PC-9 (cell line): ENCODE measurements around the gene MGAT3. TPM values are rescaled to one million over a fixed set of nuclear protein-coding genes. Genes with fewer than 3 reads are reported as not detected.

Experiments used
- BruUV-seq: library from RNA; stranded (reverse); fragments of 400-500 nt; replicated peaks from 2 replicates; lab custom pipeline; 2021; lab: Mats Ljungman, UMichigan
- CTCF ChIA-PET: fragments of 300-600 bp; sonication (Branson Sonifier 250); formaldehyde crosslinking; loops from one replicate; lab custom pipeline; 2022; ENCODE audit warnings: antibody characterized with exemption; lab: Charles Lee
- POLR2A ChIA-PET: fragments of 300-600 bp; sonication (Branson Sonifier 250); formaldehyde crosslinking; loops from one replicate; lab custom pipeline; 2022; ENCODE audit warnings: antibody characterized with exemption; ENCODE audit not compliant: unreplicated experiment; lab: Charles Lee
- DNase-seq, 2 experiments: peaks; one replicate each; pipeline versions ENCODE4 v3.0.0 to v3.0.0-alpha.2; 2015 to 2022; ENCODE audit warnings: mixed read lengths in 1 of 2
- H2AFZ ChIP-seq: fragments of 200-600 bp; sonication (generic); 2 replicates; pipeline ENCODE4 v1.8.1; 2017; ENCODE audit warnings: antibody characterized with exemption
- H3F3A ChIP-seq: fragments of 200-600 bp; sonication (generic); 2 replicates; pipeline ENCODE4 v1.8.1; 2017; ENCODE audit warnings: antibody characterized with exemption, mild to moderate bottlenecking, low read depth; ENCODE audit not compliant: insufficient read depth
- H3K27ac ChIP-seq: fragments of 200-600 bp; sonication (generic); 2 replicates; pipeline ENCODE4 v1.6.1; 2016; ENCODE audit warnings: mixed run types
- H3K27me3 ChIP-seq: fragments of 200-600 bp; sonication (generic); 2 replicates; pipeline ENCODE4 v1.6.1; 2016; ENCODE audit warnings: low read depth, mixed run types; ENCODE audit not compliant: insufficient read depth
- H3K36me3 ChIP-seq: fragments of 200-600 bp; sonication (generic); 2 replicates; pipeline ENCODE4 v1.6.1; 2016; ENCODE audit warnings: low read depth, mixed run types
- H3K4me1 ChIP-seq: fragments of 200-600 bp; sonication (generic); replicated peaks from 2 replicates; pipeline ENCODE4 v1.6.1; 2016; ENCODE audit warnings: mixed run types; ENCODE audit not compliant: insufficient read depth
- H3K4me2 ChIP-seq: fragments of 200-600 bp; sonication (generic); 2 replicates; pipeline ENCODE4 v1.6.1; 2017; ENCODE audit warnings: mixed run types
- H3K4me3 ChIP-seq: fragments of 200-600 bp; sonication (generic); 2 replicates; pipeline ENCODE4 v1.6.1; 2016; ENCODE audit warnings: mixed run types
- H3K79me2 ChIP-seq: fragments of 200-600 bp; sonication (generic); 2 replicates; pipeline ENCODE4 v1.6.1; 2017; ENCODE audit warnings: low read depth, mixed run types
- H3K9me2 ChIP-seq: fragments of 200-600 bp; sonication (generic); 2 replicates; pipeline ENCODE4 v1.8.1; 2017; ENCODE audit warnings: mild to moderate bottlenecking; ENCODE audit not compliant: insufficient read depth
- H3K9me3 ChIP-seq: fragments of 200-600 bp; sonication (generic); 2 replicates; pipeline ENCODE4 v1.8.1; 2016; ENCODE audit warnings: low read depth; ENCODE audit not compliant: insufficient read depth
- H4K20me1 ChIP-seq: fragments of 200-600 bp; sonication (generic); 2 replicates; pipeline ENCODE4 v1.8.1; 2017; ENCODE audit not compliant: insufficient read depth
- CTCF ChIP-seq: fragments of 200-600 bp; sonication (generic); conservative IDR thresholded peaks from 2 replicates; pipeline ENCODE4 v1.6.1; 2017; ENCODE audit warnings: mixed run types, antibody characterized with exemption, mild to moderate bottlenecking, moderate library complexity
- EZH2 ChIP-seq: fragments of 200-600 bp; sonication (generic); IDR thresholded peaks from 2 replicates; pipeline ENCODE4 v1.8.0; 2017; ENCODE audit warnings: antibody characterized with exemption, low read depth
- intact Hi-C: fragments of 100-400 bp; cut with micrococcal nuclease; formaldehyde crosslinking; loops from one replicate; pipeline ENCODE4 v1.10.0; 2022; ENCODE audit not compliant: unreplicated experiment
- total RNA-seq: library from RNA; stranded (reverse); gene quantifications from 2 replicates; pipeline ENCODE4 v1.2.3, GENCODE V29; 2021

The MGAT3 gene
- total RNA-seq, 1 experiment from 2014 or later, result not detected

GRCh38 chr22:39450258-39450955 lies 6.4 kb upstream of the MGAT3 start:
- BruUV-seq, result no TSS peak
- no peaks in the 10 kb centered on the region for H3K79me2 ChIP-seq
- no peak overlapping the region for H3K27ac ChIP-seq
- H3K4me3 ChIP-seq, result no peak overlapping the region
- H3F3A ChIP-seq, result peaks cover 17% of the 10 kb centered on the region; the same call in 1 of the 2 replicates
- H2AFZ ChIP-seq, result no peak overlapping the region
- intact Hi-C loops, result no loop called here
- H4K20me1 ChIP-seq, result no peaks in the 10 kb centered on the region
- no peaks in the 10 kb centered on the region for H3K36me3 ChIP-seq
- H3K9me2 ChIP-seq, result no peaks in the 10 kb centered on the region
- no peaks in the 10 kb centered on the region for H3K27me3 ChIP-seq
- no peak for DNase-seq
- POLR2A ChIA-PET, result interaction anchor here (0.6 kb wide), 1 partner anchor 307 kb away, joined by 3 read pairs; no protein-coding TSS in a partner anchor
- TF ChIP-seq EZH2 (no peak), CTCF (no peak)
- H3K9me3 ChIP-seq, result no peaks in the 10 kb centered on the region
- peaks cover 38% of the 10 kb centered on the region for H3K4me1 ChIP-seq
- CTCF ChIA-PET, result no interaction called here
- H3K4me2 ChIP-seq, result no peak overlapping the region

GRCh38 chr22:39452740-39453040 lies 4.1 kb upstream of the MGAT3 start:
- H3K36me3 ChIP-seq, result no peaks in the 10 kb centered on the region
- POLR2A ChIA-PET, result interaction anchor here (0.7 kb wide), 1 partner anchor 49 kb away, joined by 4 read pairs; the partner anchor contains the start of gene MIEF1
- H3K4me3 ChIP-seq, result no peak overlapping the region
- intact Hi-C loops, result no loop called here
- no TSS peak for BruUV-seq
- CTCF ChIA-PET, result interaction anchor here (0.6 kb wide), 1 partner anchor 117 kb away, joined by 4 read pairs; no protein-coding TSS in a partner anchor
- peaks cover 37% of the 10 kb centered on the region for H3K4me1 ChIP-seq
- H3K9me2 ChIP-seq, result no peaks in the 10 kb centered on the region
- H3K27me3 ChIP-seq, result no peaks in the 10 kb centered on the region
- H3K79me2 ChIP-seq, result no peaks in the 10 kb centered on the region
- peaks cover 21% of the 10 kb centered on the region; the same call in 1 of the 2 replicates for H3F3A ChIP-seq
- H2AFZ ChIP-seq, result no peak overlapping the region
- H4K20me1 ChIP-seq, result no peaks in the 10 kb centered on the region
- no peak overlapping the region for H3K27ac ChIP-seq
- H3K9me3 ChIP-seq, result no peaks in the 10 kb centered on the region
- no peak overlapping the region for H3K4me2 ChIP-seq
- TF ChIP-seq CTCF (no peak), EZH2 (no peak)
- DNase-seq, result no peak

GRCh38 chr22:39453765-39454378 lies 2.9 kb upstream of the MGAT3 start:
- ChIA-PET CTCF (no interaction called here), POLR2A (interaction anchor here (0.6 kb wide), 1 partner anchor 135 kb away, joined by 3 read pairs; the partner anchor contains the start of gene RPL3)
- BruUV-seq, result no TSS peak
- peak; percentile 26 to 84 for DNase-seq
- H3K27me3 ChIP-seq, result peaks cover 6% of the 10 kb centered on the region
- H3K9me2 ChIP-seq, result no peaks in the 10 kb centered on the region
- peaks cover 26% of the 10 kb centered on the region for H3K4me1 ChIP-seq
- no peak overlapping the region for H3K4me3 ChIP-seq
- no peaks in the 10 kb centered on the region for H4K20me1 ChIP-seq
- no peak overlapping the region for H2AFZ ChIP-seq
- H3K36me3 ChIP-seq, result no peaks in the 10 kb centered on the region
- H3K79me2 ChIP-seq, result no peaks in the 10 kb centered on the region
- H3F3A ChIP-seq, result peaks cover 26% of the 10 kb centered on the region
- no peaks in the 10 kb centered on the region for H3K9me3 ChIP-seq
- H3K4me2 ChIP-seq, result peak overlapping the region; percentile 33; the same call in 1 of the 2 replicates
- TF ChIP-seq EZH2, result no peak
- H3K27ac ChIP-seq, result peak overlapping the region; percentile 28
- intact Hi-C loops, result no loop called here
